SK-N-SH (cell line): ENCODE data around the gene AGPAT3. TPM values are rescaled to one million over a fixed set of nuclear protein-coding genes. Genes with fewer than 3 reads are reported as not detected.

ENCODE experiments used
- CTCF ChIA-PET: fragments of 300-600, 350-600 bp; formaldehyde crosslinking; extraction: SDS; loops from one replicate; lab custom pipeline; 2021; lab: Yijun Ruan, JAX
- POLR2A ChIA-PET: fragments of 350-600 bp; sonication (Branson Sonifier 250); formaldehyde crosslinking; extraction: SDS; loops from one replicate; lab custom pipeline; 2020; ENCODE audit warnings: antibody characterized with exemption, inconsistent platforms; lab: Yijun Ruan, JAX
- DNase-seq: peaks from one replicate; pipeline ENCODE4 v3.0.0; 2012
- H2AFZ ChIP-seq: fragments of 200-600 bp; sonication (generic); 2 replicates; pipeline ENCODE4 v1.8.1; 2016; ENCODE audit warnings: antibody characterized with exemption, mild to moderate bottlenecking, low read depth
- H3F3A ChIP-seq: fragments of 200-600 bp; sonication (generic); replicated peaks from 2 replicates; pipeline ENCODE3; 2016; ENCODE audit warnings: antibody characterized with exemption, mild to moderate bottlenecking; ENCODE audit not compliant: insufficient read depth
- H3K27ac ChIP-seq, 2 experiments: fragments of 200-500 bp in 1 of 2; fragments of 200-600 bp in 1 of 2; sonication (Bioruptor generic) in 1 of 2; sonication (generic), shearing (Covaris generic) in 1 of 2; 2 replicates each; pipeline versions ENCODE4 v1.5.1 to v1.6.1; 2014 to 2016; ENCODE audit warnings: low read depth in 2 of 2, inconsistent platforms in 1 of 2, low read length in 1 of 2, mild to moderate bottlenecking in 1 of 2, mixed read lengths in 1 of 2
- H3K27me3 ChIP-seq: fragments of 200-600 bp; sonication (generic), shearing (Covaris generic); 2 replicates; pipeline ENCODE4 v1.6.1; 2016; ENCODE audit warnings: mixed run types; ENCODE audit not compliant: insufficient read depth
- H3K36me3 ChIP-seq, 2 experiments: fragments of 200-500 bp in 1 of 2; fragments of 200-600 bp in 1 of 2; sonication (Bioruptor generic) in 1 of 2; sonication (generic) in 1 of 2; replicated peaks in 1 of 2; 2 replicates each; pipeline versions ENCODE3 to v1.5.1; 2014 to 2016; ENCODE audit warnings: low read length in 1 of 2, mild to moderate bottlenecking in 1 of 2; ENCODE audit not compliant: insufficient read depth in 2 of 2, control insufficient read depth in 1 of 2
- H3K4me1 ChIP-seq, 2 experiments: fragments of 200-500 bp in 1 of 2; fragments of 200-600 bp in 1 of 2; sonication (Bioruptor generic) in 1 of 2; sonication (generic), shearing (Covaris generic) in 1 of 2; 2 replicates each; pipeline versions ENCODE4 v1.5.1 to v1.6.1; 2014 to 2016; ENCODE audit warnings: low read depth in 1 of 2, low read length in 1 of 2, mixed run types in 1 of 2; ENCODE audit not compliant: insufficient read depth in 2 of 2, control insufficient read depth in 1 of 2
- H3K4me2 ChIP-seq: fragments of 200-600 bp; sonication (generic), shearing (Covaris generic); 2 replicates; pipeline ENCODE4 v1.6.1; 2017; ENCODE audit warnings: mixed run types
- H3K4me3 ChIP-seq, 2 experiments: fragments of 200-500 bp in 1 of 2; fragments of 200-600 bp in 1 of 2; sonication (Bioruptor generic) in 1 of 2; sonication (generic), shearing (Covaris generic) in 1 of 2; 2 replicates each; pipeline versions ENCODE4 v1.5.1 to v1.8.1; 2014 to 2016; ENCODE audit warnings: low read depth in 2 of 2, inconsistent platforms in 1 of 2, low read length in 1 of 2, mild to moderate bottlenecking in 1 of 2, mixed read lengths in 1 of 2, moderate library complexity in 1 of 2
- H3K79me2 ChIP-seq: fragments of 200-600 bp; sonication (generic); 2 replicates; pipeline ENCODE4 v1.8.1; 2017; ENCODE audit warnings: mild to moderate bottlenecking; ENCODE audit not compliant: insufficient read depth
- H3K9ac ChIP-seq: fragments of 200-600 bp; sonication (generic); 2 replicates; pipeline ENCODE4 v1.6.1; 2017; ENCODE audit warnings: mixed run types
- H3K9me2 ChIP-seq: fragments of 200-600 bp; sonication (generic); 2 replicates; pipeline ENCODE4 v1.6.1; 2017; ENCODE audit warnings: mixed run types
- H3K9me3 ChIP-seq: fragments of 200-600 bp; sonication (generic); 2 replicates; pipeline ENCODE4 v1.6.1; 2017; ENCODE audit warnings: mixed run types, mild to moderate bottlenecking, moderate library complexity
- H4K20me1 ChIP-seq: fragments of 200-600 bp; sonication (generic); 2 replicates; pipeline ENCODE4 v1.6.1; 2017; ENCODE audit warnings: mild to moderate bottlenecking, mixed run types; ENCODE audit not compliant: insufficient read depth
- CTCF ChIP-seq: fragments of 200-600 bp; sonication (generic); IDR thresholded peaks from 2 replicates; pipeline ENCODE4 v1.6.1; 2017; ENCODE audit warnings: antibody characterized with exemption, mild to moderate bottlenecking, moderate library complexity
- FOSL2 ChIP-seq: IDR thresholded peaks from 2 replicates; pipeline ENCODE4 v1.4.0; 2012; ENCODE audit warnings: low read depth, mild to moderate bottlenecking, moderate library complexity, borderline replicate concordance
- FOXJ3 ChIP-seq: sonication (generic); formaldehyde crosslinking; IDR thresholded peaks from 2 replicates; pipeline ENCODE4 v1.5.1; 2020; ENCODE audit warnings: mild to moderate bottlenecking, missing genetic modification reagents
- GABPA ChIP-seq: IDR thresholded peaks from 2 replicates; pipeline ENCODE4 v1.4.0; 2012; ENCODE audit warnings: low read depth, mild to moderate bottlenecking
- GATA2 ChIP-seq: sonication (generic); formaldehyde crosslinking; IDR thresholded peaks from 2 replicates; pipeline ENCODE4 v1.5.0; 2020; ENCODE audit warnings: mild to moderate bottlenecking, missing genetic modification reagents
- PBX3 ChIP-seq: IDR thresholded peaks from 2 replicates; pipeline ENCODE4; 2012
- RAD21 ChIP-seq: IDR thresholded peaks from 2 replicates; pipeline ENCODE4 v1.6.1; 2012; ENCODE audit warnings: mild to moderate bottlenecking, low read length
- RXRA ChIP-seq: IDR thresholded peaks from 2 replicates; pipeline ENCODE4 v1.4.0; 2012; ENCODE audit warnings: low read depth, mild to moderate bottlenecking, borderline replicate concordance
- SIN3A ChIP-seq: IDR thresholded peaks from 2 replicates; pipeline ENCODE4 v1.6.1; 2012; ENCODE audit warnings: low read depth, mild to moderate bottlenecking, low read length, moderate library complexity, borderline replicate concordance
- TAF1 ChIP-seq: IDR thresholded peaks from 2 replicates; pipeline ENCODE4 v1.6.1; 2012; ENCODE audit warnings: low read depth, mild to moderate bottlenecking, low read length, moderate library complexity, borderline replicate concordance
- YY1 ChIP-seq: IDR thresholded peaks from 2 replicates; pipeline ENCODE4 v1.4.0; 2012; ENCODE audit warnings: low read depth, mild to moderate bottlenecking
- WGBS: methylation state at CpG from one replicate; pipeline ENCODE4 v1.1.6; 2017; ENCODE audit warnings: low lambda C conversion rate; 5-methylcytosine and 5-hydroxymethylcytosine counted together
- polyA plus RNA-seq, 3 experiments: library from polyadenylated mRNA; depleted of rRNA; stranded (reverse); fragments of >200 nt; gene quantifications; 2 replicates each; pipeline ENCODE4 v1.2.3, GENCODE V29; 2012

The AGPAT3 gene
- polyA plus RNA-seq, 1 of the 3 experiments (the other 2 are of a cell fraction) = 35.3 TPM

- peaks cover 8 to 12% of the 10 kb centered on the region in 2 experiments; a peak in 2 of 4 replicates for H3K4me1 ChIP-seq
- no peaks in the 10 kb centered on the region for H3F3A ChIP-seq
- TF ChIP-seq FOXJ3 (CRISPR knock-in tag) = no peak
- no peak for DNase-seq
- peaks cover 21% of the 10 kb centered on the region; the same call in 1 of the 2 replicates for H4K20me1 ChIP-seq
- no peak overlapping the region for H2AFZ ChIP-seq
- no peak overlapping the region for H3K9ac ChIP-seq
- no peaks in the 10 kb centered on the region for H3K27me3 ChIP-seq
- peaks cover 97% of the 10 kb centered on the region for H3K79me2 ChIP-seq
- H3K27ac ChIP-seq = no peak overlapping the region
- no peaks in the 10 kb centered on the region for H3K9me3 ChIP-seq
- H3K9me2 ChIP-seq = no peaks in the 10 kb centered on the region
- no peak overlapping the region for H3K4me3 ChIP-seq
- POLR2A ChIA-PET = no interaction called here
- H3K36me3 ChIP-seq = peaks cover 28 to 37% of the 10 kb centered on the region in 2 experiments
- CTCF ChIA-PET = no interaction called here
- WGBS = 98% methylated on average over 4 of the region's 4 CpGs
- H3K4me2 ChIP-seq = no peak overlapping the region
Observed at GRCh38 chr21:43871487-43871886, 6.5 kb downstream of the AGPAT3 start.

- TF ChIP-seq TAF1 (no peak), GABPA (no peak), GATA2 (no peak), PBX3 (no peak), SIN3A (no peak), FOSL2 (no peak), YY1 (no peak), RXRA (no peak), CTCF (no peak), RAD21 (no peak)
- Histone ChIP-seq H3K27ac (no peak overlapping the region), H3K9ac (no peak overlapping the region), H3K9me2 (no peaks in the 10 kb centered on the region), H3K36me3 (peaks cover 28% of the 10 kb centered on the region in 2 experiments), H3K9me3 (no peaks in the 10 kb centered on the region), H3K4me1 (peaks cover 0 to under 1% of the 10 kb centered on the region in 2 experiments; a peak in 2 of 4 replicates), H3K4me3 (no peak overlapping the region), H3F3A (no peaks in the 10 kb centered on the region), H3K79me2 (peaks cover 92% of the 10 kb centered on the region), H4K20me1 (peaks cover 30% of the 10 kb centered on the region; the same call in 1 of the 2 replicates), H3K27me3 (no peaks in the 10 kb centered on the region), H2AFZ (no peak overlapping the region), H3K4me2 (no peak overlapping the region)
- POLR2A ChIA-PET = no interaction called here
- WGBS = 98% methylated on average over 16 of the region's 16 CpGs
- DNase-seq = no peak
- CTCF ChIA-PET = no interaction called here
Observed at GRCh38 chr21:43872531-43873197, 7.6 kb downstream of the AGPAT3 start.
